Measurements from ENCODE around the gene CYTH4.
A peak's percentile ranks its signal among the peaks of the same experiment; 100 is the strongest.

Gene CYTH4

DNA sequence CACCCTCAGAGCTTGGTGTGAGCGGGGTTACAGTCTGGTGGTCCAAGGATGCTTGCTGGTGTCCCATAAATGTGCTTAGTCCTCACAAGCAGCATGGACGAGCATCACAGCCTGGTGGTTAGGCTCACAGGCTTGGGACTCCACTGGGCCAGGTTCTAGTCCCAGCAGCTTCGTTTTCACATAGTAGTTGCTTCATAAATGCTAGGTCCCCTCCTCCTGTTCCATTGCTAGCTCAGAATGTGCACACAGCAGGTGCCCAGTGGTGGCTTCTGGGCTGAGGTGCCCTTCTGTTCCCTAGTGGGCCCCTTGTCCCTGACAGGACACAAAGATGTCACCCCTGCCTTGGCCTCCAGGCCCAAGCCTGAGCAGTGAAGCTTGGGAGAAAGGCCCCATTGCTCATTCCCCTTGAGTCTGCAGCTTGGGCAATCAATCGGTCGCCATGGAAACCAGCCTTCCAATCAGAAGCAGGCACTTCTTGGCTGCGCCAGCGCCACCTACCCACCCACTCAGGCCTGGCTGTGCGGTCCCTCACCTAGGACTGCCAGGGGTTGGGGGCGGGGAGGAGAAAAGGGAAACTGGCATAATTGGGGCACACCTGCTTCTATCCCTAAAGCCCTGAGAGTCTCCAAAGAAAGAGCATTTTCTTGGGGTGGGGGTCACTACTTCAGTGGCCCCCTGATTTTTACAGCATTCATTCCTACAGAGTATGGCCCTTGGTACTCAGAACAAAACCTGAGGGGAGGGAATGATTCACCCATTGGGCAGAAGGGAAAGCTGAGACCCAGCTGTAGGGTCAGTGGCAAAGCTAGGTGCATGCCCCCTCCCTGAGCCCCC is 48.1 kb downstream of the CYTH4 start:
- peak; percentile 89 for DNase-seq

DNA sequence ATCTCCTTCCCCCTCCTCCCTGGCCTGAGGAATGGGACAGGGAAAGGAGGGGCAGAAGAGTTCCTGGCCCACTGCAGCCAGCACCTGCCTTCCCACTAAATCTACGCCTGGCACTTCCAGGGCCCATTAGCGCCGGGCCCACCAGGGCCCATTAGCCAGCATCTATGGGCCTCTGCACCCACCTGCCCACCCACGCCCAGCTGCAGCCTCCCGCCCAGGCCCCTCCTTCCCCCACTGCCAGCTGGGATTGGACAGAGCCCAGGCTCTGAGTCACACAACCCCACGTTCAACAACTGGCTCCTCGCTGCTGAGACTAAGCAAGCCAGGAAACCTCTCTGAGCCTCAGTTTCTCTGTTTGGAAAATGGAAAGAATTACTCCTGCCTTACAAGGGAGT is 48.7 kb downstream of the CYTH4 start:
- no peak for DNase-seq

DNA sequence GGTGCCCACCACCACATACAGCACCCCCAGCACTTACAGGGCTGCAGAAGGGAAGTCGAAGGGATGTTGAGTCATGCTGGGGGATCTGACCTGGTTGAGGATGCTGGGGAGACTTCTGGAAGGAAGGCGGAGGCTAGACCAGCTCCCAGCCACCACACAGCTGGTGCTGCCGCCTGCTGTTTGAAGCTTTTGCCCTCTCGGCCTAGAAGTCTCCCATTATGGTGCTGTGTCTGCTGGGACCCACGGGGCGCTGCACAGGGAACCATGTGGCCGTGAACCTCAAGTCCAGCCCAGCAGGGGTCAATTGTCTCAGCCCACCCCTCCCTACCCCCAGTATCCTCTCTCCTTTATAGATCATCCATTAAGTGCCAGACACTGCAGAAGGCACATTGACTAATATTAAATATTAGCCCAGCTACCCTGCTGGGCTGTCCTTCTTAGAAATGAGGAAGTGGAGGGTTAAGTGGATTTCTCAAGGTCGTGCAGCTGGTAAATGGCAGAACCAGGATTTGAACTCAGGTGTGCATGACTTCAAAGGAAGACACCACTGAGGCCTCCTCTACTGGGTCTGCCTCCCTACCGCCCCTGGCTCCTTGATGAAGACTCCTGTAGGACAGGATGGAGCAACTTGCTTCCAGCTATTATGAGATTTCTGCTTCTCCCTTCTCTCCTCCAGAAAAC is 49.7 kb downstream of the CYTH4 start:
- DNase-seq: no peak

DNA sequence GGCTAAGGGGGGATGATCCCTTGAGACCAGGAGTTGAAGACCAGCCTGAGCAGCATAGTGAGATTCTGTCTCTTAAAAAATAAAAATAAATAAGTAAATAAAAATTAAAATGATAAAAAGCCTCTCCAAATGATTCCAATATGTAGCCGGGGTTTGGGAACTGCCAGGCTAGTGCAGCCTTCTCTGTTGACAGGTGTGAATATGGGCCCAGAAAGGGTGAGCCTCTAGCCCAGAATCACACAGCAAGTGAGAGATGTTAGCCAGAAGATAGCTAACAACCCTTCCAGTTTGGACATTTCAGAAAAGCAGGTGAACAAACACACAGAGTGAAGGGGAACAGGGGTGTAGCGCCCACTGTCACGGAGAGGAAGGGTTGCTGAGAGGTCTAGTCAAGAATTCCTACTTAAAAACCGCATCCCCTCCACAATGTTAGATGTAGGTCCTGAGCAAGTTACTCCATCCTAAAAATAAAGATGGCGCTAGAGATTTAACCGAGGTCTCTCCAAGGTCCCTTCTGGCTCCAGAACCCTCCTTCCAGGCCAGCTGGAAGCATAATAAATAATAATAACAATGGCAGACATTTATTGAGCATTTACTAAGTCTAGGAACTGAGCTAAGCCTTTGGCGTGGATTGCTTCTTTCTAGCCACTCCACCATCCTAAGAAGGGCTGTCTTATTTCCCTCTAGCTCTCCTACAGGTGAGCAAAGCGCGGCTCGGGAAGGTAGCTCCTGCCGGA is 51.6 kb downstream of the CYTH4 start:
- DNase-seq: no peak

DNA sequence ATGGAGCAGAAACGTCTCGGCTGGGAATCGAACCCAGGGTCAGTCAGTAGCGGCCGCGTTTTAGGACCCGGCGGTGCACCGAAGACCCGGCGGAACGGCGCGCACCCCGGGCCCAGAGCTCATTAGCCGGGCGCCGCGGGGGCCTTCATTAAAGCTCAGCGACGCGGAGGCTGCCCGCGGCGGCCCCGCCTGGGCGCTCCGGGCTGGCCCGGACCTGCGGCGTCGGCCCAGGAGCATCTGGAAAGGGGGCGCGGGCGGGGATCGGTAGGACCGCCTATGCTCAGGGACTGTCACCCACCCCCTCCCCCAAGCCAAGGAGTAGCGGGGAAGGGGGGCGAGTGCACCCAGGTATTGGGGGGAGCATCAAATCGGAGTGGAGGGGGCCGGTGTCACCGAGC is 52.2 kb downstream of the CYTH4 start:
- DNase-seq: peak; percentile 66

DNA sequence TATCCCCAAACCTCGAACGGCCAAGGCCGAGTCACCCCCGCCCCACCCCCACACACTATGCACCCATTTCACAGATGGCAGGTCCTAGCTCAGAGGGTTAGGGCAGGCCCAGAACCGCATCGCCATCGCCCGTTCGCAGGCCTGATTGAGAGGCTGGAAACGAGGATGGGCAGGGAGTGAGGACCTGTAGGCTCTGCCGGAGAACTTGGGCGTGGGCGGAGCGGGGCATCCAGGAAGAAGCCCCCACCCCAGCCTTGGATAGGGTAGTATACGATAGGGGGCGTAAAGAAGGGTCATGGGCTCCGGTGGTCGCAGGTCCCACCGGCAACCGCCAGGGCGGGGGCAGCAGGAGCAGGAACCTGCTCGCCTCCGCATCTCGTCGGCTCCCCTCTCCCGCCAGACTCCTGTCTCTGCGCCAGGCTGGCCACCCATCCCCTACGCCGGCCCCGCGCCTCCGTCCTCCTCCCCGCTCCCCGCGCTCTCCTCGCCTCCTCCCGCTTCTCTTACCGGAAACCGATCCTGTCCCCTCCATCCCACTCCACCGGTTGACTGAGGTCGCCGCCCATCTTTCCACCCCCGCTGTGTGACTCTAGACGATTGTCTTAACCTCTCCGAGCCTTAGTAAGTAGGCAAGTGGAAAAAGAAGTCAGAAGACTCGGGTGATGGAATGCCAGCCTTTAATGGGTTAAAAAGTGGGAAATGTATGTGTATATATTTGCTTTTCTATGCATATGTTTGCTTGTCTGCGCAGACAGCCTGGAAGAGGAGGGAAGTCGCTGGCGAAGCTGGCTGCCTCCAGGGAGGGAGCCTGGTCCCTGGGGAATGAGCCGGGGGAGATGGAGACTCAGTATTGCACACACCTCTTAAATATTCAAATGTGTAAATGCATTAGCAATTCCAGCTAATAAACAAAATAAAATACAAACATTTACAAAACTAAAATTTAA is 52.8 kb downstream of the CYTH4 start:
- DNase-seq: peak; percentile 60

DNA sequence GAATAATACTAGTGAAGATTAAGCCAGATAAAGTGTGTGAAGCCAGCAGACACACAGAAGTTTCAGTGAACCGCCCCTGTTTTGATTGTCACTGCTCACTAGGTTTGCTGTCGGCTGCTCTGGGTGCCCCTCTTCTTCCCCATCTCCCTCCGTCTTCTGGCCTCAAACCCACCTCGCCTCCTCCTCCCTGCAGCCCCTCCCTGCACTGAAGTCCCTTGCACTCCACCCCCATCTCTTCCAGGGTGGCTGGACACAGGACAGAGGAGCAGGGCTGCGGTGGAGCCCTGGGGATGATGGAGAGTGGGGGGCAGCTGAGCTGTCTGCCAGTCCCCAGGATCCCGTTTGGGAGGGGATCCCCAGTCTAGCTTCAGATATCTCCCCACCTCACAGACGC is 53.5 kb downstream of the CYTH4 start:
- no peak for DNase-seq

DNA sequence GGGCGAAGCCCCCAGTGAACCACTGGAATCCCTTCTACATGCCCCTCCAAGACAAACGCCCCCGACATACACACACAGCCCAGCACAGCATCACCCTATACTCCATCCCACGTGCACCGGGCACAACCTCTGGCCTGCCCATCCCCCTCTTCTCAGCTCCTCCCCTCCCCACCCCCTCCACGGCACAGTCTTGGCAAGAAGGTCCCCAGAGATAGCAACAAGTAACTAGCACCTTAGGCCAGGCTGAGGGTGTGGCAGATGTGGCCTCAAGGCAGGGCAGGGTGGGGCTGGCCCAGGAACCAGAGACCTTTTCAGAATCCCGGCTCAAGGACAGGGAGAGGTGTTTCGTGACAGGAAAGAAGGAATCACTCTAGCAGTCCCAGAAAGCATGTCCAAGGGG is 54.3 kb downstream of the CYTH4 start:
- no peak for DNase-seq

DNA sequence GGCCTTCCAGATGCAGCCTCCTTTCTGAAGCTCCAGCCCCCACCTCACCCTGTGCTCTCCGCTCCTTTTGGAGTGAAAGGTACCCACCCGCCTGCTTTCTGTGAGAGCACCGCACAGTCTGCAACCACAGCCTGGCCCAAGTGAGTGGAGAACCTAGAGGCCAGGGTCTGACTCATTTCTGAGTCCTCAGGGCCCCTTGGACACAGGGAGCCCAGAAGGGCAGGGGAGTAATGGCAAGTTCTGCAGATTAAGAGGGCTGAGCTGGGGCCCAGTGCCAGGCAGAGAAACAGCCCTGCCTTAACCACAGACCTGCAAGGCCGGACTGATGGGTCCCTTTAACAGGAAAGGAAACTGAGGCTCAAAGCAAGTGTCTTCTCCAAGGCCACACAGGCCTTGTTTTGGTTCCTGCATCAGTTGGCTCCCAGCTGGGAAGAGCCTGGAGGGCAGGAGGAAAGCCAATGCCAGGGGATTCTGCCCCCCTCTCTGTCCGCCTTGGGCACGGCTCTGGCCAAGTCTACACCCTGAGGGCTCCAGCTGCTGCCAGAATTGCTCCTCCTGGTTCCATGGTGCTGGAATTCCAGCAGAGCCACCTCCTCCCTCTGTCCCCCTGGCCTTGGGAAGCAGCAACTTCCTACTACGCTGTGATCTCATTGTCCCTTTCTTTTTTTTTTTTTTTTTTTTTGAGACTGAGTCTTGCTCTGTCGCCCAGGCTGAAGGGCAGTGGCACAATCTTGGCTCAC is 55.1 kb downstream of the CYTH4 start:
- DNase-seq: no peak

DNA sequence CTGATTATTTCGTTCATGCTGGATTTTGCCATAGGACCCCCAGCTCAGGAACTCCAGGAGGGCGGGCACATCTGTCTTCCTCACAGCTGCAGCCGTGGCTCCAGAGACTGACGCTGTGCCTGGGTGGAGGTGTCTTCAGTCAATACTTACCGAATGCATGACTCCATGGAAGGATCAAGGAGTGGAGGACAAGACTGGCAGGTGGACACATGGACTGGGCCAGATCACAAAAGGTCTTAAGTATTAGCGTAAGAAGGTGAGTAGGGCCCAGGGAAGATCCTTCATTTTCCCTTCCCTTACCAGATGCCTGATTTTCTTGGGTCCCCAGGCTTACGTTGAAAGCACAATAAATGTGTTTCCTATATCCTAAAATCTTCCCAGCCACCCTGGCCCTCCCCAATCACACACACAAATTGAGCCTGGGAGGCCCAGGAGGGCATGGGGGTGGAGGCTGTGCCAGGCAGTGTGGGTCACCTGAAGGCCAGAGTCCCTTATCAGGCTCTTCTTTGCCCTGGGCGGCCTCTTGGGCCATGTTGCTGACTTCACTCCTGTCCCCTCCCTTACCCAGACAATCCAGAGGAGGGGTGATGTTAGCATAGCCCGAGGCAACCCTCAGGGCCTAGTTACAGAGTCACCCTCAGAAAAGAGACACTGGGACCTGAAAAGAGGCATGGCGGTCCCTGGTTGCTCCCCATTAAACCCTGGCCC is 56.4 kb downstream of the CYTH4 start:
- no peak for DNase-seq

DNA sequence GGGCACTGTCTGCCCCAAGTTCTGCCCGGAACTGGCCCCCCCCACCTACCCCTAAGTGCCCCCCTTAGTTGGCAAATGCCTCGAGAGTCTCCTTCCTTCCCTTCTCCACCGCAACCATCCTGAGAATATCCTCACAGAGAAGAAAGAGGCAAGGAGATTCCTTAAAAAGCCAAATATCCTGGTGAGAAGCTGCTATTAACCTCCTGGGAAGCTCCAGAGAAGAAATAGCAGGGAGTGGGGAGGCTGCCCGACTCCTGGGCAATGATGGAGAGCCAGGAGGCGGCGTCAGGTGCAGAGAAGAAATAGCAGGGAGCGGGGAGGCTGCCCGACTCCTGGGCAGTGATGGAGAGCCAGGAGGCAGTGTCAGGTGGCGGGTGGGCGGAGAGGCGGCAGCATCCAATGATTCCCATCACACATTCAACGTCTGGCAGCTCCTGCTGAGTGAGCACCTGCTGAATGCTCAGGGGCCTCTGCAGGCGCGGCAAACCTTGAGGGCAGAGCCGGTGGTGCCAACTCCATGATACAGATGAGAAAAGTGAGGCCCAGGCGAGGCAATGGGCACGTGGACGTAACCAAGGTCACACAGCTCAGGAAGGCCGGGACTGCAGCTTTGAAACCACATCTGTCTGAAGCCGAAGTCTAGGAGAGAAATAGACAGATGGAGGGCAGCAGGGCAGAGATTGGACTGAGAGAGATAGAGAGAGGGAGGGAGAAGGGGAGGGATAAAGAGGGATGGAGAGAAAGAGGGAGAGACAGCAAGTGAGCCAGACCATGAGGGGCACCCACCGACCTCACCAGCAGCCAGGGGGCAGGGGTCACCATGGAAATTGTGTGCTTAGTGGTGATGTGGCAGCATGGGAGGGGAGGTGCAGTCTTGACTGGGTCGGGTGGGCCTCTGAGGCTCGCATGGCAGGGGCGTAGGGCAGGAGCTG is 58.3 kb downstream of the CYTH4 start:
- no peak for DNase-seq

DNA sequence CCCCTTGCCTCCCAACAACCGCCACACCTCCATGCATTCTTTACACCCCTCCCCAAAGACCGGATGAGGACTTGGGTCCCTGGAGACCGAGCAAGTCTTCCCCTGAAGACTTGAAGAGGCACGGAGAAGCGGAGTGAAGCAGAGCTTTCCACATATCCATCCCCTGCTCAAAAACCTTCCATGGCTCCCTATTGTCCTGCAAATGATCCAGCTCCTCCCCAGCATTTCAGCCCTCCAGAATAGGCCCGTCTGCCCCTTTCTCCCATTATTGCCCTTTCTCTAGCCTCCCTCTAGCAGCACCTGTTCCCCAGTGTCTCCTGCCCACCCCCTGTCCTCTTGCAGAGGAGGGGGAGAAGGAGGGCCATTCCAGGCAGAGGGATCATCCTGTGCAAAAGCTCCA is 59.8 kb downstream of the CYTH4 start:
- no peak for DNase-seq

DNA sequence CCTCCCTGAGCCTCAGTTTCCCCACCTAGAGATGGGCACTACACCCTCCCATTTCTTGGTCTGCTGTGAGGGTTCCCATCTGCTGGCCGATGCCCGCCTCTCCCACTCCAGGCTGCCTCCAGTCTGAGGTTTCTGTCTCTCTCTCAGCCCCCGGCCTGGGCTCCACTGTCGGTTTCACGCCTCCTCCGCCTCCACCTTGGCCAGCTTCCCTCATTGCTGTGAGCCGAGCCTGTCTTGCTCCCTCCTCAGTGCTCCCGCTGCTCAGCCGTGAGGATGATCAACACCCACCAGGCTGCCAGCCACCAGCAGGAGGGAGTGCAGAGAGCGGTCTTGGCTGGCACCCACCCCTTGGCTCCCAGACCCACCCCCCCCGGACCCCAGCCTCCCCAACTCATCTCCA is 61.0 kb downstream of the CYTH4 start:
- no peak for DNase-seq

DNA sequence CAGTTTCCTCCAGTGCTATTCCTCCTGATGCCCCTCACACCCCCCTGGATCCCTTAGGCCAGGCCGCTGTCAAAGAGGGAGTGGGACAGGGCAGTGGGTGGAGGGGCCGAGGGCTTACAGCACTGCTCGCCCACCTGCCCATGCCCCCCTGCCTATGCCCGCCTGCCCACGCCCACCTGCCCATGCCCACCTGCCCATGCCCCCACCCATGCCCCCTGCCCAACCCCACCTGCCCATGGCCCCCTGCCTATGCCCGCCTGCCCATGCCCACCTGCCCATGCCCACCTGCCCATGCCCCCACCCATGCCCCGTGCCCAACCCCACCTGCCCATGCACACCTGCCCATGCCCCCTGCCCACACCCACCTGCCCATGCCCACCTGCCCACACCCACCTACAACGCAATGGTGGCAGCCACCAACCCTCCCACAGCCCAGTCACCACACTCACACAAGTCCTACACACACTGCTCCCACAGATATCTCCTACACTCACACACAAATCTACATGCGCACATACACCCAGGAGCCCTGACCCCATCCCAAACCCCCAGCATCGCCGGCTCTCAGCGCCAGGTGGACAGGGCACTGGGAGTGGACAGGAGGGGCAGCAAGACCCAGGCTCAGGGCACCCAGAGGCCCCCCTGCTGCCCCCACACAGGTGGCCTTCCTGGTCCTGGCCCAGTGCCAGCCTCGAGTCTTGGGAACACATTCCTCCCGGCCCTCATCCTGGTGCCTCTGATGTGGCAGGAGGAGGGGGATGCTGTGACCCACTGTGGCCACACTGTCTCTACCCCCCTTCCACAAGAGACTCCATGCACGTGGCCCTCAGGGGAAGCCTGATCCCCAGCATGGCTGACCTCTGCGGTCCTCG is 61.8 kb downstream of the CYTH4 start:
- no peak for DNase-seq

DNA sequence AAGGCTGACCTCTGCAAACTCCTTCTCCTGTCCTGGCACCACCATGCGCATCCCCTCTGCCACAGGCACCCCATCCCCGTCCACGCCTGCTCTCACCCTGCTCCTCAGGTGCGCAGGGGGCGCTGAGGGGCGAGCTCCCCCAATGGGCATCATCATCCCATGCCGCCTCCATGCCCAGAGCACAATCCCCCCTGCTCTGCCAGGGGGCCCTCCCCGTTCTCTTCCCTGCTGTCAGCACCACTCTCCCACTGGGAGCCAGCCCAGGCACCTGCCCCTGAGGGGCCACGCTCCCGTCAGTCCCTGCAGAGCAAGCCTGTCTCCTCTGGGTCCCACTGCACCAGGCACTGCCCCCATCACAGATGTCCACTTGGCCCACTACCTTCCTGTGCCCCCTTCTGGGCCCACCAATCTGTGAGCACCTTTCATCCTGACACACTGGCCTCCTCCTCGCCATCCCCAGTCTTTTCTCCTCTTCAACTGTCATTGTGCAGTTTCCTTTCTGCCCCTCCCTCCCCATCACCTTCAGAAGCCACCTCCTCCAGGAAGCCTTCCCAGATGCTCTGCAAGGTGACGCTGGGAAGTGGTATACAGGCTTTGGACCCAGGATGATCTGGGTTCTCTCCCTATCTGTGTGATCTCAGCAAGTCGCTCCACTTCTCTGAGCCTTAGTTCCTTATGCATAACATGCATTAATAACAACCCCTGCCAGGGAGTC is 62.6 kb downstream of the CYTH4 start:
- no peak for DNase-seq

DNA sequence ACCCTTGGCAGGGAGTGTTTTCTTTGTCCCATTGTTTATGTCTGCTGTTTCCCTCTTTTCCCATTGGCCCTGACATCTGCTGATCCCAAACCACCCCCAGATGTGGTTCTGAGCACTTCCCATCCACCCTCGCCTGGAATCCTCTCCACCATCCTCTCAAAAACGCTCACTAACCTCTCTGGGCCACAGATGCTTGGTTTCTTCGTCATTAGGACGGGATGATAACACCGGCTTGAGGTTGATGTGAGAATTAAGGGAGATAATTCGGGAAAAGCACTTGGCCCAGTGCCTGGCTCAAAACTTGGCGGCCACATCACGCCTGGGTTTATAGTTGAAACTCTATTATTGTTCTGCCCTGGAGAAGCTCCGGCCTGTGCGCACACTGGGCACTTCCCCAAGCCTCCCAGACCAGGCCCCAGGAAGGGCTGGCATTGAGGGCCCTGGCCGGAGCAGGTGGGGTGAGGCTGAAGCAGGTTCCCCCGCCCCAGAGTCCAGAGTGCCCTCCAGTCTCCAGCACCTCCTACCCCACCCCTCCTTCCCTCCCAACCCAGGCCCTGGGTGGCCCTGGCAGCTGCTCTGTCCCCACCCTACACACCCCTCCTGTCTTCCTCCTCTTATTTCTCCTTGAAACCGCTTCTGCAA is 63.7 kb downstream of the CYTH4 start:
- no peak for DNase-seq

DNA sequence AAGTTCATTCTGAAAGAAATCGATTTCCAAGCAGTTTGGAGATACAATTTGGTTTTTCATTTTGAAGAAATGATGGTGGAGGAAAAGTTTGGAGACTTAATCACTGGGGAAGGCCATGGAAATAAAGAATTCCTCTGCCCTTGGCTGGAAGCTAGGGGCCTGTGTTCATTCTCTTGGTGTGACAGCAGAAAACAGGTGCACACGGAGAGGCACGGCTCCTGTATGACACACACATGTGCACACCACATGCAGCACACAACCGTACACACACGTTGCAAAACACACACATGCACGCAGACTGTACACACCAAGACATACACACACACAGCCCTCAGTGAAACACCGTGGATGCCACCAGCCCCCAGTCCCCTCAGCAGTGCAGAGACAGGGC is 64.2 kb downstream of the CYTH4 start:
- DNase-seq: no peak

All from retina (tissue), 1 donor.